ENCODE results near the gene ARVCF.

Gene ARVCF

DNA sequence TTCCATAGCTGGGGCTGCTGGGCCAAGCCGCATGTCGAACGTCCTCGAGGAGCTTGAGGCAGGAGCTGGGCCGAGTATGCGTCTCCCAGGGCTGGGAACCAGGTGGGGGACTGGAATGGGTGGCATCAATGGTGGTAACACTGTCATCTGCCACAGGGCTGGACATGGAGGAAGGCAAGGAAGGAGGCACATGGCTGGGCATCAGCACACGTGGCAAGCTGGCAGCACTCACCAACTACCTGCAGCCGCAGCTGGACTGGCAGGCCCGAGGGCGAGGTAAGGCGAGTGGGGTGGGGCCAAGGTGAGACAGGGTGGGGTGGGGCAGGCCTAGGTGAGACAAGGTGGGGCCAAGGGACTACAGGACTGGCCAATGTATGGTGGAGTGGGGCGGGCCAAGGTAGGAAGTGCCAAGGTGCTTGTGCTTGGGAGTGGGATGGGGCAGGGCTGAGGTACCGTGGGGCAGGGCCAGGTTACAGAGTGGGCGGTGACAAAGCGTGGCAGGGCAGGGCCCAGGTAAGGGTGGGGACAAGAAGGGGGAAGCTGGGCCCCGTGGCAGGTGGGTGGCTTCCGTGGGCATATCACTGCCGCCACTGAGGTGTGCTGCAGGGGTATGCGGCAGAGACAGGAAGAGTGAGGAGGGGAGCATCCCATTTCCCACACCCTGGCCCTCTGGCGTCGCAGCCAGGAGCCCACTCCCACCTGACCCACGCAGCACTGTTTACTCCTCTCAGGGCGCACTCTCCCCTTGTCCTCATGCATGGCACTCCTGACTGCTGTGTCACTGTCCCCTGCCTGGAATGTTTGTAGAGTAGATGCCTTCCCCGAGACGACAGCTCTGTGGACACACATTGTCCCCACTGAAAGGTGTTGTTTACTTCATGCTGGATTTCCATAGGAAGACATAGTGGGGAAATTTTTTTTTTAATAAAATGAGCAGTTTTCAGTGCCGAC lies 36.0 kb upstream of the ARVCF start:
- DNase-seq, result no peak

DNA sequence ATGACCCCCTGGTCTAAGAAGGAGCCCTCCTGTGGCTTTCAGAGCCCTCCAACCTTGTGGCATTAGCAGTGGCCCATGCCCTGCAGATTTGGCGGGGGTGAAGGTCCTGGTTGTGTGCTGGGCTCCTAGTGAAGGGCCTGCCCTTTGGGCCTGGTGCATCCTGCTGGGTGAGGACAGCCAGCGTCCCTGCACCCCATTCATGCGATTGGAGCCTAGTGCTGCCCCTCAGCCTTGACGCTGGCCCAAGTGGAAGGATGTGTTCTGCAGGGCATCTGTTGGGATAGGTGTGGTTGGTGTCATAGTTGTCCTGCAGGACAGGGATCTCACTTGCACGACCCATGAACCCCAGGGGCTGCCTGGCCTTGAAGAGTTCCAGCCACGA lies 35.3 kb upstream of the ARVCF start:
- DNase-seq, result no peak

DNA sequence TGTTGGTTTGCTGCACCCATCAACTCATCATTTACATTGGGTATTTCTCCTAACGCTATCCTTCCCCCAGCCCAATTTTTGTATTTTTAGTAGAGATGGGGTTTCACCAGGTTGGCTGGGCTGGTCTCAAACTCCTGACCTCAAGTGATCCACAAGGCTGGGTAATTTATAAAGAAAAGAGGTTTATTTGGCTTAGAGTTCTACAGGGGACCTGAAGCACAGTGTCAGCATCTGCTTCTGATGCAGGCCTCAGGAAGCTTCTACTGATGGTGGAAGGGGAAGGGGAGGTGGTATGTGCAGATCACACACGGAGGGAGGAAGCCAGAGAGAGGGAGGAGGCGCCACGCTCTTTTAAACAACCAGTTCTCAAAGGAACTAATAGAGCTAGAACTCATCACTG lies 30.1 kb upstream of the ARVCF start:
- DNase-seq, result no peak

- DNase-seq, result no peak
Measured at GRCh38 chr22:20044495-20045151, 28.0 kb upstream of the ARVCF start.

- DNase-seq, result no peak
Measured at GRCh38 chr22:20043997-20044342, 27.3 kb upstream of the ARVCF start.

DNA sequence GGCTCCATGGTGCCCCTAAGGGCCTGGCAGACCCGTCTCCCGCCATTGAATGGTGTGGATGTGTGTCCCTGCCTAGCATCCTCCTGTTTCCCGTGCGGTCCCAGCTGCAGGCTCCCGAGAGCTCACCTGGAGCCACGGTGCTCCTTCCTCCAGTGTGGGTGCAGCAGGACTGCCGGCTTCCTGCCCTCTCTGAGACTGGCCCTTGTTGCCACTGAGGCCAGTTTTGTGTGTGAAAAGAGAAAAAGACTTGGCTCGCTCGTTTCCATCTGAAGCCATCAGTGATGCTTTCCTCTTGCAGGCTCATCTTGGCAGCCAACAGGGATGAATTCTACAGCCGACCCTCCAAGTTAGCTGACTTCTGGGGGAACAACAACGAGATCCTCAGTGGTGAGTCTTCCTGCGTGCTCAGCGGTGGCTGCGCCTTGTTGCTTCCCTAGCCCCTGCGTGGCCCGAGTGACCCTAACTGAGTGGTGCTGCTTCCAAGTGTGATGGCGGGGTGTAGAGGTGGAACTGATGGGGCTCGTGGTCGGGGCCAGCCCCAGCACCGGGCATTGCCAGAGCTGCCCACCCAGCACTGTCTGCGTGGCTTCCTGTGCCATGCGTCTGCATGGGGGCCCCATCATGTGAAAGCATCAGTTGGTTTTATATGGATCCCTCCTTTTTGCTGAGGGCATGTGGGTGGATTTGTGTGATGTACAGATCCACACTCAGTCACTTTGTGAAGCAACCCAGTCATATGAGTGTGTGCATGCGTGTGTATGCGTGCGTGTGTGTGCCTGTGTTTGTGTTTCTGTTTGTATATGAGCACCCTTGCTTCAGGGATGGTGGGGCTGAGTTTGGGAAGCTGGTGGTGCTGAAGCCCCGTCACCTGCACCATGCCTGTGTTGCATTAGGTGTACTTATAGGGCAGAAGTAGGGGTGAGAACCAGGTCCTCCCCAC lies 26.7 kb upstream of the ARVCF start:
- DNase-seq, result no peak

GRCh38 chr22:20040327-20041200 lies 23.9 kb upstream of the ARVCF start:
- no peak for DNase-seq

GRCh38 chr22:20039683-20040325 lies 23.2 kb upstream of the ARVCF start:
- no peak for DNase-seq

DNA sequence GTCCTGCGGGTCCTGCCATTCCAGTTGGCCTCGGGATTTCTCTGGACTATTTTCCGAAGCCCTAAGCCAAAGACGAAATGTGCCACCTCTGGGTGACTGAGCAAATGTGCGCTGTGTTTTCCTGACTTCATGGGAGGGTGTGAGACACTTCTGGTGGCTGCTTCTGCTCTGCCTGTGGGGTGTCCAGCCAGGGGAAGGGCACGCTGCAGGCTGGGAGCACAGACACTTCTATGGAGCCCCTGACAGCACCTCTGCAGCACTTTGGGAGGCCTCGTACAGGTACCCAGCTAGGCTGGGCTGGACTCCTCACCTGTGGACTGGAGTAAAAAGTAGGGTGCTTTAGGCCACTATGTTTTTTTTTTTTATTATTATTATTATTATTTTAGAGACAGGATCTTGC lies 22.0 kb upstream of the ARVCF start:
- DNase-seq, result no peak

GRCh38 chr22:20037419-20037818 lies 20.8 kb upstream of the ARVCF start:
- no peak for DNase-seq

GRCh38 chr22:20036535-20037392 lies 20.1 kb upstream of the ARVCF start:
- DNase-seq, result no peak

DNA sequence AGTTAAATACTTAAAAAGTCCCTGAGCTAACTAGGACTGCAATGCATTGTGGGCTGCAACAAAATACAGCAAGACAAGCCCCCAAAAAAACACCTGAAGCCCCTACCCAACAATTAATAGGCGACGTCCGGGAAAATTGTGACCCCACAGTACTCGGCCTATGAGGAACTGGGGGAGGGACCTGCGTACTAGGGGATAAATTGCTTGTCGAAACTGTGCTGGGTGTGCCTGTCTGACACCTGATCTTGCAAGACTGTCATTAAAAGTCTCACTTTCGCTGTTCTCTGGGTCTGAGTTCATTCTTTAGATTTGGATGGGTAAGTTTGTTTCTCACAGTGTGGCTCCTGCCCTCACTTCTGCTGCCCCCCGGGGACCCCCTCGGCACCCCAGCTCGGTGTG lies 19.5 kb upstream of the ARVCF start:
- no peak for DNase-seq

- DNase-seq, result no peak
Measured at GRCh38 chr22:20035375-20036083, 18.9 kb upstream of the ARVCF start.

GRCh38 chr22:20034143-20034542 lies 17.5 kb upstream of the ARVCF start:
- no peak for DNase-seq

DNA sequence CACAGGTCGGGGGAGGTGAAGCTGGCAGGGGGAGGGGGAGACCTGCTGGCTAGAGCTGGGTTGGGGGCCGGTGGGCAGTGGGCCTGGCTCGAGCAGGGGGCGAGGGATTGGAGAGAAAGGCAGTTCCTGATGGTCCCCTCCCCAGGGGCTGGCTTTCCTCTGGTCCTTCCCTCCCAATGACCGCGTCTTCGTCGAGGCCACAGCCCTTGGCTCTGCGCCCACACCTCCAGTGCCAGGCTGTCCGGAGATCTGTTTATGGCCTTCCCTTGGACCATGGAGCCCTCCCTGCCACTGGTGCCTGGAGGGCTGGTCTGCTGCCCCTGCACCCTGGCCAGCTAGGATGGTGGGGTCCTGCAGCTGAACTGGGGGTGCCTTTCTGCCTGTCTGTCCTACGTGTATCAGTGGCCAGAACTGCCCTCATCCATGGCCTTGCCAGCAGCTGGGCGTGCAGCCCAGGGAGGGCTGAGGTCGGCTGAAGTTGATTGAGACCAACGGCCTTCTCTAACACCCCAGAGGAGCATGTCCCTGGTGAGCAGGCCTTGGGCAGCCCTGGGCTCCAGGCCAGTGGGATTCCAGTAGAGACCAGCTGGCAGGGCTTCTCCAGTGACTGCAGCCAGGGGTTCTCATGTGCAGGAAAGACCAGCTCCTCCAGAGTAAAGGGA lies 16.6 kb upstream of the ARVCF start:
- no peak for DNase-seq

DNA sequence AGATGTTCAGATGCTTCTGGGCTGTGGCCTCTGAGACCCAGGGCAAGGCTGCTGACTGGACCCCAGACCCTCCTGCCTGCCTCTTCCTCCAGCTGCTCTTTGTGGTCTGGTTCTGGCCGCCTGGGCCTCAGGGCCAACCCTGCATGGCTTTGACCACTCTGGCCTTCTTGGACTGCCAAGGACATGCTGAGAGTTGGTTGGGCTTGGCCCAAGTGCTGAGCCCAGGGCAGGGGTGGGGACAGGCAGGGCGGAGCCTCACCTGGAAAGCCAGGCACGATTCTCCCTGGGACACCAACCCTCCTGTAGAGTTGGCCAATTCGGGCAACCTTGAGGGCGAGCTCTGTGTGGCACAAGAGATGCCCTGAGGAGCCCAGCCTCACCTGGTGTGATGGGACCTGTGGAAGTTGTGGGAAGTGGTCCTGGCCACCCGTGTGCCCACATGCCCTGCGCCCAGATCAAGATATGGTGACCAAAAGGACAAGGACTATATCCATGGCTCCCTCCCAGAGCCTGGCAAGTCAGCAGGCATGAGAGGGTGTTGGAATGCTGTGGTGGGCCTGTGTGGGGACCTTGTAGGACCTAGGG lies 15.9 kb upstream of the ARVCF start:
- no peak for DNase-seq

- DNase-seq, result no peak
Measured at GRCh38 chr22:20031732-20032406, 15.2 kb upstream of the ARVCF start.

DNA sequence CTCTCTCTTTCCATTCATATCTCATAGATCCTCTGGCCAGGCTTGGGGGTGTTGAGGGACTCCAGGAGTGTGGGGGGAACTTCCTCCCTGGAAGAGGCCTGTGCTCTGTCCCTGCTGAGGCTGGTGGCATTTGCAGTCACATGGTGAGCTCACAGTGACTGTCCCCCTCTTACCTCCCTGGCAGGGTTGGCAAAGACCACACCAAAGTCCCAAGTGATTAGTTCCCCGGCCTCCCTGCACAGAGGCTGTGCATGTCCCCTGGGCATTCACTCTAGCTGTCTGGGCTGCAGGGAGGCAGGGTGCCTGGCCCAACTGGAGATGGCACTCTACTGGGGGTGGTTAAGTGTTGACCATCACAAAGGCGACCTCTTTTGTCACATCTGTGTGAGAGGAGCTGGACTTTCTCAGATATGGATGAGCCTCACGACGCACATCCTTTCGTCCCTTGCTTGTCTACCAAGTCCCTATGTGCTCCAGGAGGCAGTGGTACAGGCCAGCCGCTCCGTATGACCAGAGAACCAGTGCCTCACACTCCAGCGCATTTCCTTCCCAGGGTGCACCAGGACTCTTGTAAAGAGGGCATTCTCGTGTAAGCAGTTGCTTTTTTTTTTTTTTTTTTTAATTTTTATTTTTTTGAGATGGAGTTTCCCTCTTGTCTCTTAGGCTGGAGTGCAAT lies 13.1 kb upstream of the ARVCF start:
- DNase-seq, result no peak

All from SHP77 (cell line).